ENCODE data around the gene GALNTL6. TPM values are rescaled to one million over a fixed set of nuclear protein-coding genes. Genes with fewer than 3 reads are reported as not detected.

Gene GALNTL6
- total RNA-seq, 1 experiment from 2014 or later, result not detected

- Histone ChIP-seq H2AFZ (no peak overlapping the region), H3F3A (ENCODE audit: insufficient read depth, low read depth) (no peaks in the 10 kb centered on the region), H3K27ac (no peak overlapping the region), H3K9me3 (ENCODE audit: insufficient read depth, low read depth) (no peaks in the 10 kb centered on the region), H3K4me3 (no peak overlapping the region), H3K36me3 (ENCODE audit: low read depth) (no peaks in the 10 kb centered on the region), H3K79me2 (ENCODE audit: low read depth) (no peaks in the 10 kb centered on the region), H4K20me1 (ENCODE audit: insufficient read depth) (no peaks in the 10 kb centered on the region), H3K4me1 (replicated peaks; ENCODE audit: insufficient read depth) (no peaks in the 10 kb centered on the region), H3K4me2 (no peak overlapping the region), H3K9me2 (ENCODE audit: insufficient read depth) (no peaks in the 10 kb centered on the region), H3K27me3 (ENCODE audit: insufficient read depth, low read depth) (no peaks in the 10 kb centered on the region)
- TF ChIP-seq EZH2 (IDR thresholded peaks at IDR 0.05; ENCODE audit: low read depth), result no peak
- TF ChIP-seq, protein P1, sequence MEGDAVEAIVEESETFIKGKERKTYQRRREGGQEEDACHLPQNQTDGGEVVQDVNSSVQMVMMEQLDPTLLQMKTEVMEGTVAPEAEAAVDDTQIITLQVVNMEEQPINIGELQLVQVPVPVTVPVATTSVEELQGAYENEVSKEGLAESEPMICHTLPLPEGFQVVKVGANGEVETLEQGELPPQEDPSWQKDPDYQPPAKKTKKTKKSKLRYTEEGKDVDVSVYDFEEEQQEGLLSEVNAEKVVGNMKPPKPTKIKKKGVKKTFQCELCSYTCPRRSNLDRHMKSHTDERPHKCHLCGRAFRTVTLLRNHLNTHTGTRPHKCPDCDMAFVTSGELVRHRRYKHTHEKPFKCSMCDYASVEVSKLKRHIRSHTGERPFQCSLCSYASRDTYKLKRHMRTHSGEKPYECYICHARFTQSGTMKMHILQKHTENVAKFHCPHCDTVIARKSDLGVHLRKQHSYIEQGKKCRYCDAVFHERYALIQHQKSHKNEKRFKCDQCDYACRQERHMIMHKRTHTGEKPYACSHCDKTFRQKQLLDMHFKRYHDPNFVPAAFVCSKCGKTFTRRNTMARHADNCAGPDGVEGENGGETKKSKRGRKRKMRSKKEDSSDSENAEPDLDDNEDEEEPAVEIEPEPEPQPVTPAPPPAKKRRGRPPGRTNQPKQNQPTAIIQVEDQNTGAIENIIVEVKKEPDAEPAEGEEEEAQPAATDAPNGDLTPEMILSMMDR (conservative IDR thresholded peaks at IDR 0.05), result no peak
- ChIA-PET CTCF (no interaction called here), POLR2A (ENCODE audit: unreplicated experiment) (no interaction called here)
- no peak for DNase-seq
- intact Hi-C loops (cut with micrococcal nuclease; ENCODE audit: unreplicated experiment), result no loop called here
- no TSS peak for BruUV-seq (replicated peaks)
These were observed 993.6 kb downstream of the GALNTL6 start for GRCh38 chr4:172806841-172807240.

DNA sequence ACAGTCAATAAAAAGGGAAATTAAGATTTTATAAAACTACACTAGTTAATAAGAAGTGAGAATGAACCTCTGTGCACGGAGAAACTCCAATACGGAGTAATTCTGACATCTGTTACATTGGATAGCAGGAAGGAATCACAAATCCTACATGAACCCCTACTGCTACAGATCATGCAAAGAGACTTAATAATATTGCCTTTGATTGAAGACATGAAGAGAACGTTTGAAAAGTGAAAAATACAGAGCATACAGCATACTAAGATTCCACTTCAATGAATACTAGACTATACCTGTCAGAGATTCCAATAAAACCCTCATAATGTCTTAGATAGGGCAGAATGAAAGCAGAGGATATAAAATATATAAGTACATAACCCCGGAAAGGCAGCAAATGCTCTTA is 995.0 kb downstream of the GALNTL6 start:
- ChIA-PET POLR2A (ENCODE audit: unreplicated experiment) (no interaction called here), CTCF (no interaction called here)

GRCh38 chr4:172809319-172809718 is 996.1 kb downstream of the GALNTL6 start:
- POLR2A ChIA-PET (ENCODE audit: unreplicated experiment), result no interaction called here
- no peaks in the 10 kb centered on the region for H3K4me1 ChIP-seq (replicated peaks; ENCODE audit: insufficient read depth)
- H3K36me3 ChIP-seq (ENCODE audit: low read depth), result no peaks in the 10 kb centered on the region
- H3K27me3 ChIP-seq (ENCODE audit: insufficient read depth, low read depth), result no peaks in the 10 kb centered on the region
- H3K9me2 ChIP-seq (ENCODE audit: insufficient read depth), result no peaks in the 10 kb centered on the region
- CTCF ChIA-PET, result no interaction called here
- no TSS peak for BruUV-seq (replicated peaks)
- H3K4me2 ChIP-seq, result no peak overlapping the region
- H3K79me2 ChIP-seq (ENCODE audit: low read depth), result no peaks in the 10 kb centered on the region
- H2AFZ ChIP-seq, result no peak overlapping the region
- no peaks in the 10 kb centered on the region for H3K9me3 ChIP-seq (ENCODE audit: insufficient read depth, low read depth)
- no peak overlapping the region for H3K4me3 ChIP-seq
- TF ChIP-seq EZH2 (IDR thresholded peaks at IDR 0.05; ENCODE audit: low read depth), result no peak
- TF ChIP-seq, protein P1 (conservative IDR thresholded peaks at IDR 0.05), result no peak
- H4K20me1 ChIP-seq (ENCODE audit: insufficient read depth), result no peaks in the 10 kb centered on the region
- H3F3A ChIP-seq (ENCODE audit: insufficient read depth, low read depth), result no peaks in the 10 kb centered on the region
- DNase-seq, result no peak
- intact Hi-C loops (cut with micrococcal nuclease; ENCODE audit: unreplicated experiment), result no loop called here
- H3K27ac ChIP-seq, result no peak overlapping the region

More for the DNA sequence above, 995.0 kb downstream of the GALNTL6 start:
- intact Hi-C loops (cut with micrococcal nuclease; ENCODE audit: unreplicated experiment), result no loop called here
- Histone ChIP-seq H3K4me3 (no peak overlapping the region), H3K36me3 (ENCODE audit: low read depth) (no peaks in the 10 kb centered on the region), H3K4me2 (no peak overlapping the region), H3K4me1 (replicated peaks; ENCODE audit: insufficient read depth) (no peaks in the 10 kb centered on the region), H4K20me1 (ENCODE audit: insufficient read depth) (no peaks in the 10 kb centered on the region), H2AFZ (no peak overlapping the region), H3K27me3 (ENCODE audit: insufficient read depth, low read depth) (no peaks in the 10 kb centered on the region), H3K27ac (no peak overlapping the region), H3K9me3 (ENCODE audit: insufficient read depth, low read depth) (no peaks in the 10 kb centered on the region), H3F3A (ENCODE audit: insufficient read depth, low read depth) (no peaks in the 10 kb centered on the region), H3K79me2 (ENCODE audit: low read depth) (no peaks in the 10 kb centered on the region), H3K9me2 (ENCODE audit: insufficient read depth) (no peaks in the 10 kb centered on the region)
- DNase-seq, result no peak
- no peak for TF ChIP-seq EZH2 (IDR thresholded peaks at IDR 0.05; ENCODE audit: low read depth)
- TF ChIP-seq, protein P1 (conservative IDR thresholded peaks at IDR 0.05), result no peak
- BruUV-seq (replicated peaks), result no TSS peak
